ENCODE data around the gene BEND2.

GRCh38 chrX:18194688-18195087 is 26.0 kb downstream of the BEND2 start:
- TF ChIP-seq FOSL1 (IDR thresholded peaks at IDR 0.05; ENCODE audit: low read depth) (no peak), JUND (IDR thresholded peaks at IDR 0.05) (no peak), CEBPB (IDR thresholded peaks at IDR 0.05; ENCODE audit: low read depth) (no peak), EZH2 (IDR thresholded peaks at IDR 0.05) (no peak), SP1 (IDR thresholded peaks at IDR 0.05; ENCODE audit: low read depth) (no peak), POLR2AphosphoS5 (IDR thresholded peaks at IDR 0.05; ENCODE audit: low read depth, low read length) (no peak), ZNF274 (IDR thresholded peaks at IDR 0.05; ENCODE audit: low read depth, low read length) (no peak), SRF (IDR thresholded peaks at IDR 0.05; ENCODE audit: low read depth) (no peak), POLR2A (IDR thresholded peaks at IDR 0.05; ENCODE audit: borderline replicate concordance, extremely low read depth, insufficient read depth, insufficient read length) (no peak), ATF3 (IDR thresholded peaks at IDR 0.05) (no peak), EGR1 (IDR thresholded peaks at IDR 0.05; ENCODE audit: low read depth) (no peak)
- TF ChIP-seq, protein P1, sequence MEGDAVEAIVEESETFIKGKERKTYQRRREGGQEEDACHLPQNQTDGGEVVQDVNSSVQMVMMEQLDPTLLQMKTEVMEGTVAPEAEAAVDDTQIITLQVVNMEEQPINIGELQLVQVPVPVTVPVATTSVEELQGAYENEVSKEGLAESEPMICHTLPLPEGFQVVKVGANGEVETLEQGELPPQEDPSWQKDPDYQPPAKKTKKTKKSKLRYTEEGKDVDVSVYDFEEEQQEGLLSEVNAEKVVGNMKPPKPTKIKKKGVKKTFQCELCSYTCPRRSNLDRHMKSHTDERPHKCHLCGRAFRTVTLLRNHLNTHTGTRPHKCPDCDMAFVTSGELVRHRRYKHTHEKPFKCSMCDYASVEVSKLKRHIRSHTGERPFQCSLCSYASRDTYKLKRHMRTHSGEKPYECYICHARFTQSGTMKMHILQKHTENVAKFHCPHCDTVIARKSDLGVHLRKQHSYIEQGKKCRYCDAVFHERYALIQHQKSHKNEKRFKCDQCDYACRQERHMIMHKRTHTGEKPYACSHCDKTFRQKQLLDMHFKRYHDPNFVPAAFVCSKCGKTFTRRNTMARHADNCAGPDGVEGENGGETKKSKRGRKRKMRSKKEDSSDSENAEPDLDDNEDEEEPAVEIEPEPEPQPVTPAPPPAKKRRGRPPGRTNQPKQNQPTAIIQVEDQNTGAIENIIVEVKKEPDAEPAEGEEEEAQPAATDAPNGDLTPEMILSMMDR (IDR thresholded peaks at IDR 0.05 in 2 of 3, conservative IDR thresholded peaks at IDR 0.05 in 1 of 3; ENCODE audit: borderline replicate concordance in 1 of 3, insufficient read depth in 1 of 3, low read depth in 2 of 3, low read length in 2 of 3), result no peak
- TF ChIP-seq, protein P2, sequence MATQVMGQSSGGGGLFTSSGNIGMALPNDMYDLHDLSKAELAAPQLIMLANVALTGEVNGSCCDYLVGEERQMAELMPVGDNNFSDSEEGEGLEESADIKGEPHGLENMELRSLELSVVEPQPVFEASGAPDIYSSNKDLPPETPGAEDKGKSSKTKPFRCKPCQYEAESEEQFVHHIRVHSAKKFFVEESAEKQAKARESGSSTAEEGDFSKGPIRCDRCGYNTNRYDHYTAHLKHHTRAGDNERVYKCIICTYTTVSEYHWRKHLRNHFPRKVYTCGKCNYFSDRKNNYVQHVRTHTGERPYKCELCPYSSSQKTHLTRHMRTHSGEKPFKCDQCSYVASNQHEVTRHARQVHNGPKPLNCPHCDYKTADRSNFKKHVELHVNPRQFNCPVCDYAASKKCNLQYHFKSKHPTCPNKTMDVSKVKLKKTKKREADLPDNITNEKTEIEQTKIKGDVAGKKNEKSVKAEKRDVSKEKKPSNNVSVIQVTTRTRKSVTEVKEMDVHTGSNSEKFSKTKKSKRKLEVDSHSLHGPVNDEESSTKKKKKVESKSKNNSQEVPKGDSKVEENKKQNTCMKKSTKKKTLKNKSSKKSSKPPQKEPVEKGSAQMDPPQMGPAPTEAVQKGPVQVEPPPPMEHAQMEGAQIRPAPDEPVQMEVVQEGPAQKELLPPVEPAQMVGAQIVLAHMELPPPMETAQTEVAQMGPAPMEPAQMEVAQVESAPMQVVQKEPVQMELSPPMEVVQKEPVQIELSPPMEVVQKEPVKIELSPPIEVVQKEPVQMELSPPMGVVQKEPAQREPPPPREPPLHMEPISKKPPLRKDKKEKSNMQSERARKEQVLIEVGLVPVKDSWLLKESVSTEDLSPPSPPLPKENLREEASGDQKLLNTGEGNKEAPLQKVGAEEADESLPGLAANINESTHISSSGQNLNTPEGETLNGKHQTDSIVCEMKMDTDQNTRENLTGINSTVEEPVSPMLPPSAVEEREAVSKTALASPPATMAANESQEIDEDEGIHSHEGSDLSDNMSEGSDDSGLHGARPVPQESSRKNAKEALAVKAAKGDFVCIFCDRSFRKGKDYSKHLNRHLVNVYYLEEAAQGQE (IDR thresholded peaks at IDR 0.05; ENCODE audit: low read depth), result no peak

All from HCT116 (cell line).